ENCODE measurements around the gene LDLRAD2.

GRCh38 chr1:21868941-21869454 lies 56.9 kb downstream of the LDLRAD2 start:
- TF ChIP-seq POLR2A (IDR thresholded peaks at IDR 0.05) (no peak), POLR2AphosphoS5 (IDR thresholded peaks at IDR 0.05) (no peak)
- TF ChIP-seq, protein P1, sequence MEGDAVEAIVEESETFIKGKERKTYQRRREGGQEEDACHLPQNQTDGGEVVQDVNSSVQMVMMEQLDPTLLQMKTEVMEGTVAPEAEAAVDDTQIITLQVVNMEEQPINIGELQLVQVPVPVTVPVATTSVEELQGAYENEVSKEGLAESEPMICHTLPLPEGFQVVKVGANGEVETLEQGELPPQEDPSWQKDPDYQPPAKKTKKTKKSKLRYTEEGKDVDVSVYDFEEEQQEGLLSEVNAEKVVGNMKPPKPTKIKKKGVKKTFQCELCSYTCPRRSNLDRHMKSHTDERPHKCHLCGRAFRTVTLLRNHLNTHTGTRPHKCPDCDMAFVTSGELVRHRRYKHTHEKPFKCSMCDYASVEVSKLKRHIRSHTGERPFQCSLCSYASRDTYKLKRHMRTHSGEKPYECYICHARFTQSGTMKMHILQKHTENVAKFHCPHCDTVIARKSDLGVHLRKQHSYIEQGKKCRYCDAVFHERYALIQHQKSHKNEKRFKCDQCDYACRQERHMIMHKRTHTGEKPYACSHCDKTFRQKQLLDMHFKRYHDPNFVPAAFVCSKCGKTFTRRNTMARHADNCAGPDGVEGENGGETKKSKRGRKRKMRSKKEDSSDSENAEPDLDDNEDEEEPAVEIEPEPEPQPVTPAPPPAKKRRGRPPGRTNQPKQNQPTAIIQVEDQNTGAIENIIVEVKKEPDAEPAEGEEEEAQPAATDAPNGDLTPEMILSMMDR (IDR thresholded peaks at IDR 0.05), result no peak
